Limb (tissue), 2 donors: Measurements from ENCODE around the gene MRPS26.
A peak's percentile ranks its signal among the peaks of the same experiment; 100 is the strongest.
"Not testable (repeated sequence)": the region's sequence is repeated elsewhere in the genome, so short reads cannot be mapped to it uniquely, and the experiment has no call there.

ENCODE experiments used
- DNase-seq, 2 donors: peaks; one replicate each; pipeline ENCODE4 v3.0.0-alpha.2; 2016; ENCODE audit errors: extremely low spot score in 2 of 2

The MRPS26 gene

DNA sequence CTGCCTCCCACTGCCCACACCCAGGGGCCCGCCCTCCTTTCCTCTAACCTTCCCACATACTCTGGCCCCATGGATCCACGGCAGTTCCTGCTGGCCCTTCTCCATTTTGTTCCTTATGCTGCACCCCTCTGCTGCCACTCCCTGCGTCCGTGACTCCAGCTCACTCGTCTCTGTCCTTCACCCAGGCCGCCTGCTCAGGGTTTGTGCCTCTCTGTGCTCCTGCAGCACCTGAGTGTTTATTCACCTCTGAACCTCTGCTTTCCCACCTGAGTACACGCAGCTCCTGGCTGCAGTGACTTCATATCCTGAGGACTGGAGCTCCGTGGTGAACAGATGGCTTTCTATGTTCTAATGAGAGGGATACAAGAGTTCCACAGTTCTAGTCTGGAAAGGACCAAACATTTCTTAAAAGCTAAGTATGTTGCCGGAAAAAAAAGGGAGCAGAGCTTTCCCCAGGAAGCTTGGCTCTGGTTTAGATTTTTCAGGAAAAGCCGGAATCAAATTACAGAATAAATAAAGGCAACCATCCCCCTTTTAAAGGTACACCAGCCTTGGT is 3.9 kb upstream of the MRPS26 start:
- peak in 1 of 2 donors; percentile 55 for DNase-seq

DNA sequence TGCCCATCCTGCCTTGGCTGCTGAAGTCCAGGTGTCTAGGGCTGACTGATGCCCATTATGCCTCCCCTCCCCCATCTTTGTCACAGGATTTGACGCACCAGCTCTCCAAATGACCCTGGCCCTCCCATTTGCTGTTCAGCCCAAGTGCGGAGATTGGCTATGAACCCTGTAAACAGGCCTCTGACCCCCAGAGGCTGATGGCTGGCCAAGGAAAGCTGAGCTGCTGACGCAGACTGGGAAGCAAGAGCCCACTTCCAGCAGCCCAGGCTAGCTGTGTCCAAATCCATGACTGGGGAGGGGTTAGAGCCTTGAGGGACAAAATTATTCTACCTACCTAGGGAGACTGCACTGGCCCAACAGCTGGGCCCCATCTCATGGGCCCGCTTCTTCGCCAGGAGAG is 3.2 kb upstream of the MRPS26 start:
- no peak for DNase-seq

DNA sequence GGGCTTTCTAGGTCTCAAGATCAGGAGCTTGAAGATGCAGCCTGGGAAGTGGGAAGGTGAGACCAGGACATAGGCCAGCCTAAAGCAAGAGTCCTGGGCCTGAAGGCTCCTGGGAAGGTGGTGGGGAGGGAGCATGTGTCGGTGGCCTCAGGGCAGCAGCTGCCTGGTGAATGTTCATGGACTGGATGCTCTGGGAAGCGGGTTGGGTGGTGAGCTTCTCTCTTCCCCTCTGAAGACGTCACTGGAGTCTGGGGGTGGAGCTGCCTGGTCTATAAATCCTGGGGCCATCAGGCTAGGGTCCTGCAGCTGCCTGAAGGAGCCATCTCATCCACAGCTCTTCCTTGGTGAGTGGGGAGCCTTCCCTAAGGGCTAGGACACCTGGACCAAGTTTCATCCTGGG is 2.5 kb upstream of the MRPS26 start, which contains the start of gene GNRH2:
Gene GNRH2 (plus strand): TSS at position 301 of the 400 bp plus-strand sequence. CDS start 793 bp downstream, outside the sequence.
- DNase-seq, result no peak

DNA sequence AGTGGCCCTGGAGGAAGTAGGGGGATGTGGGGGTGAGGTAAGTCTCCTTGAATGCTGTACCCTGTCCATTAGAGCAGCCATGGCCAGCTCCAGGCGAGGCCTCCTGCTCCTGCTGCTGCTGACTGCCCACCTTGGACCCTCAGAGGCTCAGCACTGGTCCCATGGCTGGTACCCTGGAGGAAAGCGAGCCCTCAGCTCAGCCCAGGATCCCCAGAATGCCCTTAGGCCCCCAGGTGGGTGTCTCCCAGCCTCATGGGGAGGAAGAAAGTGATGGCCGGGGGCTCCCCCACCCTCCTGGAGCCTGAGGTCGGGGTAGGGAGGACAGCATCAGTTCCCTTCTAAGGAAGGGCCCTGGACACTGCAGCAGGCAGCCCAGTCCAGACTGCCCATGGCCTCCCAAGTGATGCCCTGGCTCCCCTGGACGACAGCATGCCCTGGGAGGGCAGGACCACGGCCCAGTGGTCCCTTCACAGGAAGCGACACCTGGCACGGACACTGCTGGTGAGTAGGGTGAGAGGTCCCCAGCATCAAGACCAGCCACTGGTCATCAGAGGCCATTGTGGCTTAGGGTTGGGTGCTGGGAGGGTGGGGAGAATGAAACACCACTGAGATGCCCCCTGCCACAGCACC is 1.4 kb upstream of the MRPS26 start:
- no peak for DNase-seq

DNA sequence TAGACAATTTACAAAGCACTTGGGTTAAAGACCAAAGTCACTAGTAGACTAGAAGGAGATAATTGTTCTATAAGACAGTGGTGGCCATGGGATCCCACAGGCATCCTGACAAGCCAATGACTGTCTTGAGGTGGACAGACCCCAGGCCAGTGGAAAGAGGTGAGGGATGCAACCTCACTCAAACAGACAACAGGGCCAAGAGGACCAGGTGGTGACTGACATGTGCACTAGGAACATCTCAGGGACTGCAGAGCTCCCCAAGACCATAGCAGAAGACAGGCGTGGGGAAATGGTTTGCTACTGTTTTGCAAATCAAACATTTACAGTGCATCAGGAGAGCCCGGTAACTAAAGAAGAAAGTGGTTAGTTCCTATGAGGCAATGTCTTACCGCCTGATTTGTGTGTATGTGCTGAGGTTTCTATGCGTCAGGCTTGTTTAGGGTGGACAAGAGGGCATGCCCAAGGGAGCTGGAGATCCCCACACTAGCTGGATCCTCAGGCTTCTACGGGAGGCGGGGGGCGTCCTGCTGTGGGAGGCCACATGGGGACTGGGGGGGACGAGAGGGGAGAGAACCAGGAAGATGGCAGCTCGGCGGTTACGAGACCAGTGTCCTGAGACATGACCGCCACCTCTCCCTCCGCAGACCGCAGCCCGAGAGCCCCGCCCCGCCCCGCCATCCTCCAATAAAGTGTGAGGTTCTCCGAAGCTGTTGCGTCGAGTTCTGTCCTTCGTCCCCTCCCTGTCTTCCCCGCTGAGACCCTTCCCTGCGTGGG is 623 bp upstream of the MRPS26 start:
- DNase-seq, result no peak

DNA sequence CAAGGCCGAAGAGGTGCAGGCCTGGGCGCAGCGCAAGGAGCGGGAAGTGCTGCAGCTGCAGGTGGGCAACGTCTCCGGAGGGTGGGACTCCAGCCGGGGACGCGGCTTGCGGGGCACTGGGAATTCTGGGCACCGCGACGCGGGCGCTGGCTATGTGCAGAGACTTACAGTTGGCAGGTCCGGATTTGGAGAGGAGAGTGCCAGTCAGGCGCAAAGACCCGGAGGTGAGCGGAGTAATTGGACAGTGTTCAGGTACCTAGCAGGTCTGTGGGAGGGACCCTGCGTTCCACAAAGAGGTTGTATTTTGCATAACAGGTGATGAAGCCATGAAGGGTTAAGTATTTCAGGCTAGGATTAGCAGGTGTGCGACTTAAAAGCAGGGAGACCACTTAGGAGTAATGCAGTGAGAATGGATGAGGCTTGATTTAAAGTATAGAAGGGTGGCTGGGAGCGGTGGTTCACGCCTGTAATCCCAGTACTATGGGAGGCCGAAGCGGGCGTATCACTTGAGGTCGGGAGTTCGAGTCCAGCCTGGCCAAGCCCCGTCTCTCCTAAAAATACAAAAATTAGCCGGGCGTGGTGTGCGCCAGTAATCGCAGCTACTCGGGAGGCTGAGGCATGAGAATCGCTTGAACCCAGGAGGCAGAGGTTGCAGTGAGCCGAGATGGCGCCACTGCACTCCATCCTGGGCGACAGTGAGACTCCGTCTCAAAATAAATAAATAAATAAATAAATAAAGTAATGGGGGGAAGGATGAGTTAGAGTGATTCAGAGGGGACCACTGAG is 1.0 kb downstream of the MRPS26 start:
- no peak for DNase-seq

DNA sequence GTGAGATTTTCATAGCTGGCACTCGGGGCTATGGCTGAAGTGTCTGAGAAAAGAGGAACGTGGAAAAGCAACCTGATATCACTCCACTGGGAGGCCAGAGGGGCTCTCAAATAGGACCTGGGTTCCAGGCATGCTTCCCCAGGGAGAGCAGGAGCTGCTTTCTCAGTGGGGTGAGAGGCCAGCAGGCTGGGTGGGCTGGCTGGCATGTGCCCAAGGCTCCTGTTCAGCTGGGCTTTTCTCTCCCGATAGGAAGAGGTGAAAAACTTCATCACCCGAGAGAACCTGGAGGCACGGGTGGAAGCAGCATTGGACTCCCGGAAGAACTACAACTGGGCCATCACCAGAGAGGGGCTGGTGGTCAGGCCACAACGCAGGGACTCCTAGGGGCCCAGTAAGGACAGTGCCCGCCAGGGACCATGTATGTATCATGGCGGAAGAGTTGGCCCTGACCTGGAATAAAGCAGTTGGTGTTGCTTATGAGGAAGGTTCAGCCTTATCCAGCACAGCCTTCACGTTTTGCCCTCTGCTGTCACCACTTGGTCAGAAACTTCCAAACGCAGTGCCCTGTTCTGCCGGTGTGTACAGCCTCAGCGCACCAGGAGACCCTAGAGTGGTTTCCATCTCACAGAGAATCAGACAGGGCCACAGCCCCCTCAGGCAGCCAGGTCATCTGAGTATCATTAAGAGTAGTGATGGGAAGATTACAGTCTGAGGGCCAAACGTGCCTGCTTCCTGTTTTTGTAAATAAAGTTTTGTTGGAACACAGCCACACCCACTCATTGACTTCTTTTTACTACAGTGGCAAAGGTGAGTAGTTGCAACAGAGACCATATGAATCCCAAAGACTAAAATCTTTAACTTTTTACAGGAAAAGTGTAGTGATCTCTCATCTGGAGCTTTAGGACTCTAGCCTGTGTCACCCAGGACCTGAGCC is 1.9 kb downstream of the MRPS26 start:
- DNase-seq, result no peak

DNA sequence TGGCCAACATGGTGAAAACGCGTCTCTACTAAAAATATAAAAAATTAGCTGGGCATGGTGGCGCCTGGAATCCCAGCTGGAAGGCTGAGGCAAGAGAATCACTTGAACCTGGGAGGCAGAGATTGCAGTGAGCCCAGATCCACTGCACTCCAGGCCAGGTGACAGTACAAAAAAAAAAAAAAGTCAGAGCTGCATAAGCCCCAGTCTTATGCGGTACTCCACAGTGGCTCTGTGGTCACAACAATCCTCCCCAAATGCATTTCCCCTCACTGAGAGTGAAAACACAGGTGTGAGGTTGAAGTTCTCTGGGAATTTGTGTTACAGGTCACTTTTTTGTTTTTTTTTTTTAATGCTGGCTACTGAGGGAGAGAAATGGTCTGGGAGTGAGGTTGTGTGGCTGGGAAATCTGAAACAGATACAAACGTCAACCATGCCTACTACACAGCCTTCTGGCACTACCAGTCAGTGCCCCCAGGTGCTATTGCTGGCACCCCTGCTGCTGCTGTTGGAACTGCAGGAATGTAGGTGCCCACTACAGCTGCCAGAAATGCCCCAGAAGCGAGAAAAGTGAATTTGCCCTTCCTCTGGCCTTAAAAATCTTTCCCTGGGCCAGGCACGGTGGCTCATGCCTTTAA is 5.7 kb downstream of the MRPS26 start:
- no peak for DNase-seq

DNA sequence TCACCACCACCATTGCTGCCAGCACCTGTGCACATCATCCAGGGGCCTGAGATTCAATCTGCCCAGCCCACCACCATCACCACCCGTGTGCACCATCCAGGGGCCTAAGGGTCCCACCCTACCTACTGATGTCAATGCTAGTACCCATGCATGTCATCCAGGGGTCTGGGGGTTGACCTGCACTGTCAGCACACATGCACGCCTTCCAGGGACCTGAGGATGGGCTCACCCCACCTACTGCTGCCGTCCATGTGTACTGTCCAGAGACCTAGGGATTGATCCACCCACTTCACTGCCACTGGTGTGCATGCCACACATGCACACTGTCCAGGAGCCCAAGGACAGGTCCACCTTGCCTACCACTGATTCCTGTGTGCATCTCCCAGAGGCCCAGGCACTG is 13.6 kb downstream of the MRPS26 start:
- no peak for DNase-seq

DNA sequence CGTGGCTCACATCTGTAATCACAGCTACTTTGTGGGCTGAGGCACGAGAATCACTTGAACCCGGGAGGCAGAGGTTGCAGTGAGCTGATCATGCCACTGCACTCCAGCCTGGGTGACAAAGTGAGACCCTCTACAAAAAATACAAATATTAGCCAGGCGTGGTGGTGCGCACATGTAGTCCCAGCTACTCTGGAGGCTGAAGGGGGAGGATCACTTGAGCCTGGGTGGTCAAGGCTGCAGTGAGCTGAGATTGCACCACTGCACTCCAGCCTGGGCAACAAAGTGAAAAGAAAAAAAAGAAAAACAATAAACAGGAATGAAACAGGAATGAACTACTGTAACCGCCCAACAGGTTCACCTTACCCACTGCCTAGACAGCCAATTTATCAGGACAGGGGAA is 18.3 kb downstream of the MRPS26 start:
- DNase-seq, result not testable (repeated sequence)

DNA sequence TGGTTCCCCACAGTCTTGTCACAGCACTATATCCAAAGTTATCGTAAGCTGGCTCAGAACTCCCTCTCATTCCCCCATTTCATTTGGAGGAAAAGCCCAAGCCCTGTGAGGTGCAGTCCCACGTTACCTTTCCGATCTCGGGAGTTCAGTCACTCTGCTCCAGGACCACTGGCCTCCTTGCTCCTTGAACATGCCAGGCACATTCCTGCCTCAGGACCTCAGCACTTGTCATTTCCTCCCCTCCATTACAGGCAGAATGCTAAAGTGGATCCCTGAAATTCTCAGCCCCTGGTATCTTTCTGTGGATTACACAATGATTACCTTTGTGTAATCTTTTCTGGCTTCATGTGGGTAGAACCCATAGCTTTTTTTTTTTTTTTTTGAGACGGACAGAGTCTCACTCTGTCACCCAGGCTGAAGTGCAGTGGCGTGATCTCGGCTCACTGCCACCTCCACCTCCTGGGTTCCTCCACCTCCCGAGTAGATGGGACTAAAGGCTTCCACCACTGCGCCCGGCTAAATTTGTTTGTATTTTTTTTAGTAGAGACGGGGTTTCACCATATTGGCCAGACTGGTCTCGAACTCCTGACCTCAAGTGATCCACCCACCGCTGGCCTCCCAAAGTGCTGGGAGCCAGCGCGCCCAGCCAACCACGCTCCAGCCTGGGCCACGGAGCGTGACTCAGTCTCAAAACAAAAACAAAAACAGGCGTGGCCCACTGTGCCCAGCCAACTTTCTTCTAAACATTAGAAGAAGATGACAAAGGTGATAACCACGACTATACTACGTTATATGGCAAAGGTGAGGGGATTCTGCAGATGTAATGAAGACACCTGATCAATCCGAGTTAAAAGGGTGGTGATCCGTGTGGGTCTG is 21.5 kb downstream of the MRPS26 start:
- DNase-seq, result no peak

DNA sequence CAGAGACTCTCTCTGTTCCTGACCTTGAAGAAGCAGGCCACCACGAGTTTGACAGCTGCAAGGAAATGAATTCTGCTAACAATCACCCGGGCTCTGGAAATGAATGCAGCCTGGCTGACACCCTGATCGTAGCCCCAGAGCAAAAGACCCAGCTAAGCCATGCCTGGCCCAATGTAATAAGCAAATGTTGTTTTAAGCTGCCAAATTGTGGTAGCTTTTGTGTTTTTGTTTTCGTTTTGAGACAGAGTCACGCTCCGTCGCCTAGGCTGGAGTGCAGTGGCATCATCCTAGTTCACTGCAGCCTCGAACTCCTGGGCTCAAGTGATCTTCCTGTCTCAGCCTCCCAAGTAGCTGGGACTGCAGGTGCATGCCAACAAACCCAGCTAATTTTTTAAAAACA is 22.2 kb downstream of the MRPS26 start:
- no peak for DNase-seq

DNA sequence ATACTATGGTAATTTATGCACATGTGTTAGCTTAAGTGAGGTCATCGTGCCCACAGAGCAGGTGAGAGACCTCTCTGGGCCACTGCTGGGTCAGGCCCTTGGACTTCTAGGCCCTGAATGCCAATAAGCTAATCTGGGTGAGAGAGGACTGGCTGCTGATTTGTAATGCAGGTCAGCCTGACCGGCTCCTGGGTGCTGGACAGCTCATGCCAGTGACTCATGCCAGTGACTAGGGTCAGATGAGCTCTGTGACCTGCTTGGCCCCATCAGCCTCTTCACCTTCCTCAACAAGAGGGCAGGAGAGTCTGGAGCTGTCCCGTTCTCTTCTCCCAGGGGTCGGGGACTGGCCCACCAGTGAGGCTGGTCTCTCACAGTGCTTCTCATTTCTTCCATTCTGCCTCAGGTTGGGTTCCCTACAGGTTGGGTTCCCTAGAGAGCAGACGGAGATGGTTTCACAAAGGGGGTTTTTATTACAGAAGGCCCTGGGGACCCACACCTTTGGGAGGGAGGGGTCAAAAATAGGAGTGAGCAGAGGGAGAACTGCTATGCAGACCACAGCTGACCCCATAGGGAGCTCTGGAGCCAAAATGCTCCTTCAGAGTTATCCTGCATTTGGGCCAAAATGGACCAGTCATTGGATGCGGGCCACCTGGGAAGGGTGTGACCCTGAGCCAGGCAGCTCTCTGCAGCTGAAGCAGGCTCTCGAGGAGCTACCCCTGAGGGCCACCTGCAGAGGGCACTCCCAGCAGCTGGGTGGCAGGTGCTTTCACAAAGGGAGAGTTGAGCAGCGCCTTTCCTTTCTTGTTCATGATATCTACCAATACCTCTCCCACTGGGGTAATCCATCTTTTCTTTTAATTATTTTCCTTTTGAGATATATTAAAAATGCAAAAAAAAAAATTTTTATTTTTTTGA is 23.4 kb downstream of the MRPS26 start:
- DNase-seq, result no peak

DNA sequence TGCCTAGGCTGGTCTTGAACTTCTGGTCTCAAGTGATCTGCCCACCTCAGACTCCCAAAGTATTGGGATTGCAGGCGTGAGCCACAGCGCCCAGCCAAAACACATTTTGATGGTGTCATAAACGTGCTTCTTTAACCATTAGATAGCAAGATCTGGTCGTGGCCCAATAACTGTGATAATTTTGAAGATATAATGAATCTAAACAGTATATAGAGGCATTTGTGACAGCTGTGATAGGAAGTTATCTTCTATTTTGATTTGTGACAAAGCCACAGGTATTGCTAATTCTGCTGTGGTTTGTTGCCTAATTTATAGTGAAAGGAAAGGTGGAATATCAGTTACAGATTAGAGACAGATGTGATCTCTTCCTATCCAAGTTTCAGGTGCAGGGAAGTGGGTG is 24.9 kb downstream of the MRPS26 start:
- DNase-seq, result no peak

DNA sequence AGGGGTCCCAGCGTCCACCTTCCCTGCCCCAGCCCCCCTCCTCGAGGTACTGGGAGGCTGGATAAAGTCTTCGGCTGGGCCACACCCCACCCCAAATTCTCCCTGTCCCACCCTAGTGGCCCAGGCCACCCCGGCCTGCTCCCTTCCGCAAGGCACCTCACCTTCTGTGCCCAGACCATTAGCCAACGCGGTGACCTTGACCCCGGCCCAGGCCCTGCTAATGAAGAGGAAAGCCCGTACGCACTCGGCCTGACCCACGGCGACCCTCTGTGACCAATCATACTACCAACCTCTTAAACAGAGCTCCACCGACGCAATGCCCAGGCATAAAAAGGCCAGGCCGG is 25.4 kb downstream of the MRPS26 start:
- no peak for DNase-seq

DNA sequence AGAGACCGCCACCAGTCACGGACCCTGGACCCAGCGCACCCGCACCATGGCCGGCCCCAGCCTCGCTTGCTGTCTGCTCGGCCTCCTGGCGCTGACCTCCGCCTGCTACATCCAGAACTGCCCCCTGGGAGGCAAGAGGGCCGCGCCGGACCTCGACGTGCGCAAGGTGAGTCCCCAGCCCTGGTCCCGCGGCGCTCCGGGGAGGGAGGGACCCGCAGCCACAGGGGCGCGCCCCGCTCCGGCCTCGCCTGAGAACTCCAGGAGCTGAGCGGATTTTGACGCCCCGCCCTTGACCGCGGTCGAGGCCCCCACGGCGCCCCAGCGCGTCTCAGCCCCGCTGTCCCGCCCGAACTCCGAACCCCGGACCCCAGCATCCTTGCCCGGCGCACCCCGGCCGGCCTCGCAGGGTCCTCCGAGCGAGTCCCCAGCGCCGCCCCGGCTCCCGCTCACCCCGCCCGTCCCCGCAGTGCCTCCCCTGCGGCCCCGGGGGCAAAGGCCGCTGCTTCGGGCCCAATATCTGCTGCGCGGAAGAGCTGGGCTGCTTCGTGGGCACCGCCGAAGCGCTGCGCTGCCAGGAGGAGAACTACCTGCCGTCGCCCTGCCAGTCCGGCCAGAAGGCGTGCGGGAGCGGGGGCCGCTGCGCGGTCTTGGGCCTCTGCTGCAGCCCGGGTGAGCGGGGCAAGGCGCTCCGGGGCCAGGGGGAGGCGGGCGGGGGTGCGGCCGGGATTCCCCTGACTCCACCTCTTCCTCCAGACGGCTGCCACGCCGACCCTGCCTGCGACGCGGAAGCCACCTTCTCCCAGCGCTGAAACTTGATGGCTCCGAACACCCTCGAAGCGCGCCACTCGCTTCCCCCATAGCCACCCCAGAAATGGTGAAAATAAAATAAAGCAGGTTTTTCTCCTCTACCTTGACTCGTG is 26.0 kb downstream of the MRPS26 start, which contains the start of gene OXT:
Gene OXT (plus strand): TSS at position 11 of the 920 bp plus-strand sequence. CDS start 36 bp downstream, at position 47.
- DNase-seq, result no peak

DNA sequence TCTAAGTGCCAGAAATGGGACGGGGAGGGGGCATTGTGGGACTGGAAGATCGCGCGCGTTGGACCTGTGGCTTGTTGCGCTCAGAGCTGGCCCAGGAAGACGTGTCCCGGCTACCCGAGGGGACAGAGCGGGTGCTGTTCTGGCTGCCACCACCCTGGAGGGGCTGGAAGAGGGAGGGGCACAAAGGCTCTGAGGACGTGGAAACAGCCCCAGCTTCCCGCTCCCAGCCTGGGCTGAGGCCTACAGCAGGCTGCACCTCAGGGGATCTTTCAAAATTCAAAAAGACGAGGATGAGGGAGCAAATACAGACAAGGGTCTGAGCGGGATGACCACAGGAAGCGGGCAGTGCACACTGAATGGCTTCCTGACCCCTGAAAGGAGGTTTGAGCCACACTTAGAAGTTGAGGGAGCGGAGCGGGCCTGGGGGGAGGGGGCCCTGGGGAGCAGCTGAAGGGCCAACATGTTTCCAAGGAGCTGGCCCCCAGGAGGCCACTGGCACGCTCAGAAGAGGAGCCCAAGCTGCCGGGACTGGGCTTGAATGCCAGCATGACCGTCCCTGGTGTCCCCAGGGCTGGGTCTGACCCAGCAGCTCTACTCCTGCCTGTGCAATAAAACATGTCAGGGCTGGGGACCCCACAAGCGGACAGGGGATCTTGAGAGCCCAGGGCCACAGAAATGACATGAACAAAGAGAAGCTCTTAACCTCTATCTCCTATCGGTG is 26.8 kb downstream of the MRPS26 start:
- DNase-seq, result no peak
